ENCODE measurements around the gene ABLIM2. TPM values are rescaled to one million over a fixed set of nuclear protein-coding genes. Genes with fewer than 3 reads are reported as not detected.

Gene ABLIM2
- total RNA-seq, 1 experiment from 2014 or later, result 1.0 TPM

- no peak for DNase-seq
- Histone ChIP-seq H3K14ac (ENCODE audit: insufficient read depth, low read length) (no peak overlapping the region), H2AK5ac (ENCODE audit: insufficient read length, low read length) (no peak overlapping the region), H4K8ac (replicated peaks; ENCODE audit: insufficient read length, low read depth, low read length) (no peak overlapping the region), H4K20me1 (ENCODE audit: control insufficient read depth, insufficient read depth, insufficient read length) (no peaks in the 10 kb centered on the region), H2BK120ac (ENCODE audit: low read depth, low read length, poor library complexity, severe bottlenecking) (no peak overlapping the region), H3K18ac (ENCODE audit: insufficient read length, low read depth, low read length) (no peak overlapping the region), H3K79me1 (ENCODE audit: insufficient read depth, low read depth, low read length, poor library complexity, severe bottlenecking) (no peaks in the 10 kb centered on the region), H2BK15ac (ENCODE audit: low read depth, low read length) (no peak overlapping the region), H3T11ph (ENCODE audit: low read length) (no peak overlapping the region), H2AFZ (ENCODE audit: low read length) (no peak overlapping the region), H3K79me2 (ENCODE audit: insufficient read depth, low read length) (no peaks in the 10 kb centered on the region; the same call in 1 of the 2 replicates), H3K27ac (ENCODE audit: insufficient read length, low read depth, low read length) (no peak overlapping the region), H3K23ac (ENCODE audit: insufficient read length, low read depth, low read length) (no peak overlapping the region), H3K4ac (ENCODE audit: low read depth, low read length) (no peak overlapping the region), H3K9me3 (ENCODE audit: control insufficient read depth, low read depth, low read length) (no peaks in the 10 kb centered on the region), H2BK12ac (ENCODE audit: insufficient read length, low read depth, low read length) (no peak overlapping the region), H4K91ac (ENCODE audit: insufficient read length, low read depth, low read length) (no peak overlapping the region), H2BK20ac (ENCODE audit: low read depth, low read length, poor library complexity, severe bottlenecking) (no peak overlapping the region), H2BK5ac (ENCODE audit: insufficient read length, low read length) (no peak overlapping the region), H3K9ac (ENCODE audit: extremely low read depth, insufficient read length, low read length) (no peak overlapping the region), H4K5ac (ENCODE audit: insufficient read length, low read depth, low read length) (no peak overlapping the region), H3K23me2 (ENCODE audit: insufficient read length, low read depth, low read length, poor library complexity, severe bottlenecking) (no peaks in the 10 kb centered on the region), H3K27me3 (ENCODE audit: insufficient read depth, low read length) (no peaks in the 10 kb centered on the region), H3K4me1 (ENCODE audit: insufficient read depth, low read length) (peaks cover 6% of the 10 kb centered on the region; the same call in 1 of the 2 replicates), H3K56ac (ENCODE audit: insufficient read length, low read depth, low read length) (no peak overlapping the region), H3K4me2 (ENCODE audit: insufficient read depth, insufficient read length, low read length) (no peak overlapping the region)
- Mint-ChIP-seq H3K27me3 (ENCODE audit: low read depth) (peaks cover 10% of the 10 kb centered on the region), H3K4me3 (no peak overlapping the region), H3K36me3 (ENCODE audit: insufficient read depth in 1 of 3, low read depth in 3 of 3) (no peaks in the 10 kb centered on the region), H3K9me3 (no peaks in the 10 kb centered on the region; a peak in 1 of 5 replicates), H3K4me1 (peaks cover 18 to 22% of the 10 kb centered on the region in 2 experiments), H3K27ac (no peak overlapping the region)
- WGBS (ENCODE audit: extremely low coverage, insufficient read length, low lambda C conversion rate), result no CpG with 5 or more reads among the region's 14 CpGs
- no peak for TF ChIP-seq CTCF (conservative IDR thresholded peaks at IDR 0.05)
Observed at GRCh38 chr4:7945709-7946380, 212.8 kb downstream of the ABLIM2 start.
